Suprapubic skin (tissue), 3 donors: ENCODE measurements around the gene DIAPH3.

Experiments
- EP300 ChIP-seq: sonication (generic); formaldehyde crosslinking; IDR thresholded peaks from one replicate; pipeline ENCODE4 v1.6.1; 2017; ENCODE audit warnings: antibody characterized with exemption
- POLR2A ChIP-seq, 2 donors: fragments of 450-650 bp; IDR thresholded peaks; one replicate each; pipeline ENCODE4 v1.6.1; 2017; ENCODE audit warnings: antibody characterized with exemption in 2 of 2, mild to moderate bottlenecking in 2 of 2, moderate library complexity in 2 of 2
- TF ChIP-seq, protein P1 (sequence below), 2 donors: fragments of 200-600 bp in 1 of 2; fragments of 450-650 bp in 1 of 2; sonication (generic) in 1 of 2; IDR thresholded peaks; one replicate each; pipeline ENCODE4 v1.5.1; 2016 to 2019; ENCODE audit warnings: antibody characterized with exemption in 2 of 2, mild to moderate bottlenecking in 1 of 2, moderate library complexity in 1 of 2

DNA sequence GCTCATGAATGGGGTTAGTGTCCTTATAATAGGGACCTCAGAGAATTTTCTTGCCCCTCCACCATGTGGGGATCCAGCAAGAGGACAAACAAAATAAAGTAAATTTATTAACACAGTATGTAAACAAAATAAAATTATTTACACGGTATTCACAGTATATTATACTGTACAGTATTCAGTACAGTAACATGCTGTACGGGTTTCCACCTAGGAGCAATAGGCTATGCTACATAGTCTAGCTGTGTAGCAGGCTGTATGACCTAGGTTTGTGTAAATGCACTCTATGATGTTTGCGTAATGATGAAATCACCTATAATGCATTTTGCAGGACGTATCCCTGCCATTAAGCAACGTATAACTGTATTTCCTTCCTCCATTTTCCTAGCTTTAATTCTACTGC is 11.8 kb upstream of the DIAPH3 start:
- TF ChIP-seq, protein P1, sequence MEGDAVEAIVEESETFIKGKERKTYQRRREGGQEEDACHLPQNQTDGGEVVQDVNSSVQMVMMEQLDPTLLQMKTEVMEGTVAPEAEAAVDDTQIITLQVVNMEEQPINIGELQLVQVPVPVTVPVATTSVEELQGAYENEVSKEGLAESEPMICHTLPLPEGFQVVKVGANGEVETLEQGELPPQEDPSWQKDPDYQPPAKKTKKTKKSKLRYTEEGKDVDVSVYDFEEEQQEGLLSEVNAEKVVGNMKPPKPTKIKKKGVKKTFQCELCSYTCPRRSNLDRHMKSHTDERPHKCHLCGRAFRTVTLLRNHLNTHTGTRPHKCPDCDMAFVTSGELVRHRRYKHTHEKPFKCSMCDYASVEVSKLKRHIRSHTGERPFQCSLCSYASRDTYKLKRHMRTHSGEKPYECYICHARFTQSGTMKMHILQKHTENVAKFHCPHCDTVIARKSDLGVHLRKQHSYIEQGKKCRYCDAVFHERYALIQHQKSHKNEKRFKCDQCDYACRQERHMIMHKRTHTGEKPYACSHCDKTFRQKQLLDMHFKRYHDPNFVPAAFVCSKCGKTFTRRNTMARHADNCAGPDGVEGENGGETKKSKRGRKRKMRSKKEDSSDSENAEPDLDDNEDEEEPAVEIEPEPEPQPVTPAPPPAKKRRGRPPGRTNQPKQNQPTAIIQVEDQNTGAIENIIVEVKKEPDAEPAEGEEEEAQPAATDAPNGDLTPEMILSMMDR (IDR thresholded peaks at IDR 0.05) = no peak
- no peak for TF ChIP-seq POLR2A (IDR thresholded peaks at IDR 0.05)
- no peak for TF ChIP-seq EP300
